ENCODE results near the gene APOL3.
"Not testable (repeated sequence)": the region's sequence is repeated elsewhere in the genome, so short reads cannot be mapped to it uniquely, and the experiment has no call there.

APOL3 gene

DNA sequence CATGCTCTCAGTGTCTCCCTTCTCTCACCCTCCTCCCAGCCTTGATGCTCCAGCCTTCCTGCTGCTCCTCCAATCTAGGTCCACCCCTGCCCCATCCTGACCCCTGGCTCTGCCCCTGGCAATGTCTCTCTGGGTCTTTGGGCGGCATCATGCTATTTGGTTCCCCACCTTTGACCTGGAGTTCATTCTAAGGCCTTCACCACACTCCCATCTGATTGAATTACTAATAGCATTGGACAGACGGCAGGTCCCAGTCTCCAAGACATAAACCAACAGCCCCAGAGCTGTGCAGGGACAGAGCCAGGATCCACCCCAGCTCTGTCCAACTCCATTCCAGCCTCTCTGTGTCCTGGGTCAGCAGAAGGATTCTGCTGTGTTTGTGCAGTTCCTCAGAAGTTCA is 33.8 kb upstream of the APOL3 start:
- DNase-seq (ENCODE audit: low read depth, low spot score), result no peak
- no peak overlapping the region for H3K27ac ChIP-seq

DNA sequence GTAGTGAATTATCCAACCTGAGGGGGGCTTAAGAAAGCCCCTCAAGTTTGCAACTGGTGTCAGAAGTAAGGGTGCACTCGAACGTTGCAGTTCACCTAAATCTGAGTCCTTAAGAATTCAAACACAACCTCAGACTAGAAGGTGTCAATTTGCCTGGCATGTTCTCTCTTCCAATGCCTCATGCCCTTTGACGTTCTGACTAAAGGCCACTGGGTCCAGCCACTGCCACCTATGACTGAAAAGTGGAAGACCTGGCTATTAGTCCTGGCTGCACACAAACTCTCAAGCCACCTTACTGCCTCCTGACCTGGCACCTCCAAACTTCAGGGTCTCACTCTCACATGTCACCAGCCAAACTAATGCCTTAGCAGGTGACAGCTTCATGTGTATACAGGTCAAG is 33.0 kb upstream of the APOL3 start:
- H3K27ac ChIP-seq, result no peak overlapping the region
- no peak for DNase-seq (ENCODE audit: low read depth, low spot score)

DNA sequence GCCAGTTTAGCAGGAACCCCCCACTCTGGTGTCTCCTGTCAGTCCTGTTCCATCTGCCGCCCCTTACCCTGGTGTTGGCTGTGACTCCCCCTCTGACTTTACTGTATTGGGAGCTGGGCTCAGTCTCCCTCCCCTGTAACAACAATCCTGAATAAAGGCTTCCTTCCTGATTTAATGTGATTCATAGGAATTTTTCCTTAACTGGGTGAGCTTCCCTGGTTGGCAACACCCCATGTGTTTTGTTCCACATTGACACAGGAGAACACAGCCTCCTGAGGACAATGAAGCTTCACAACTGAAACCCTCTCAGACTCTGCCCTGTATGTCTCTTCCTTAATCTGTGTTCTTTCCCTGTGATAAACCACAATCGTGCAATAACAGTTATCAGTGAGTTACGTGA is 32.6 kb upstream of the APOL3 start:
- DNase-seq (ENCODE audit: low read depth, low spot score), result no peak
- H3K27ac ChIP-seq, result no peak overlapping the region

DNA sequence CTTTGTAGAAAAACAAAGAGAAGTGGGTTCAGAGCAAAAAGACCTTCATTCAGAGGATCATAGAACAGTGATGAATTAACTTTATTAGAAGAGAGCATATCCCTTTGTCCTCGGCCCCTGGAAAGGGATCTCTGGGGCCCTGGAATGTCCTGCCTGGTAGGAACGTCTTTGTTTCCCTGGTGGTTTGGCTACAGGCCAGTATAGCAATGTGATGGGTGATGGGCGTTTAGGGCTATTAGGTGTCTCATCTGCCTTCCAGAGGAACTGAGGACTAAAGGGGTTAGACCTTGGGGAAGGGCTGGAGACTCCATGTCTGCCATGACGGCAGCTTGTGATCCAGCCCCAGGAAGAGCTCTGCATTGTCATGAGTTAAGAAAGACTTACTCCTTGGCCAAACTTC is 32.0 kb upstream of the APOL3 start:
- H3K27ac ChIP-seq, result no peak overlapping the region
- no peak for DNase-seq (ENCODE audit: low read depth, low spot score)

DNA sequence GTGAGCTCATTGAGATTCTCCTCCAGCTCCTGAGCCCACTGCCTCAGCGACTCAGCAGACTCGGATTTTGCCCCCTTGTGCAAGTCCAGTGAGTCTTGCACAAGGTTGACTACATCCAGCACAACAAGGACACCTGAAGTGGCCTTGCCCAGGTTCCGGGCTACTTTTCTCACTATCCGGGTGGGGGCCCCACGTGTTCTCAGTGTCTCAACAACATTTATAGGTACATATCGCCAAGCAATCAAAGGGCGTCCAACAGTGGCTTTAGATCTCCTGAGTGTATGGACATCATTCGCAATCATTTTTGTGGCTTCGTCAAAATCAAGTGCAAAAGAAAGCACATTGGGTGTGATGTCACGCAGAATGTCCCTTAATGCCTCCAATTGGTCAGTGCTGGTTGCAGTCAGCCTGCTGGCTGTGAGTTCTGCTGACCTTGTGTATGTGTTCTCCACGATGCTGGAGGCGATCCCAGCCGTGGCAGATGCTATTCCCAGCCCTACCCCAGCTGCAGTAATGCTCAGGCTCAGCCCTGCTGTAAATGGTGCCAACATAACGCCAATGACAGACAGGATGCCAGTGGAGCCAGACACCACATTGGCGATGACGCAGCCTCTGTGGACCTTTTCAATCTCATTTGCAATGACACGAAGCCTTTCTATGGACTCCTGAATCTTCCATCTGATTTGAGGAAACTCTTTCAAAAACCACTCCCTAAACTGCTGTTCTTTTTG is 30.7 kb upstream of the APOL3 start:
- H3K27ac ChIP-seq, result no peak overlapping the region
- no peak for DNase-seq (ENCODE audit: low read depth, low spot score)

DNA sequence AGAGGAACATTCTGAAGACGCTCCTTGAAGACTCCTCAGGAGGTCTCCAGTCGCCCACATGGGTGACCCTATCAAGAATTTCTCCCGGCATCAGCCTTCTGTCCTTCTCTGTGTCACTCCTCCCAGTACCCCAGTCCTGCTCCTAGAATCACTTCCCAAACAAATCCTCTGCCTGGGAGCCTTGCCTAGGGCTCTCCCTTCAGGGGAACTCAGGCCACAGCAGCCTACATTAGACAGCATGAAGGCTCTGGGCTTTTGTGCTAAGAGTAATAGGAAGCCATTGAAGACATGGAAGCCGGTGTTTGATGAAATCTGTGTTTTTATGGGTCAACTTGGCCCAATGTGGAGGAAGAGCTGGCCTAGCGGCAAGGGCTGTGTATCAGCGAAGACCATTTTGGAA is 27.3 kb upstream of the APOL3 start:
- DNase-seq (ENCODE audit: low read depth, low spot score); H3K27ac ChIP-seq: not testable (repeated sequence)

DNA sequence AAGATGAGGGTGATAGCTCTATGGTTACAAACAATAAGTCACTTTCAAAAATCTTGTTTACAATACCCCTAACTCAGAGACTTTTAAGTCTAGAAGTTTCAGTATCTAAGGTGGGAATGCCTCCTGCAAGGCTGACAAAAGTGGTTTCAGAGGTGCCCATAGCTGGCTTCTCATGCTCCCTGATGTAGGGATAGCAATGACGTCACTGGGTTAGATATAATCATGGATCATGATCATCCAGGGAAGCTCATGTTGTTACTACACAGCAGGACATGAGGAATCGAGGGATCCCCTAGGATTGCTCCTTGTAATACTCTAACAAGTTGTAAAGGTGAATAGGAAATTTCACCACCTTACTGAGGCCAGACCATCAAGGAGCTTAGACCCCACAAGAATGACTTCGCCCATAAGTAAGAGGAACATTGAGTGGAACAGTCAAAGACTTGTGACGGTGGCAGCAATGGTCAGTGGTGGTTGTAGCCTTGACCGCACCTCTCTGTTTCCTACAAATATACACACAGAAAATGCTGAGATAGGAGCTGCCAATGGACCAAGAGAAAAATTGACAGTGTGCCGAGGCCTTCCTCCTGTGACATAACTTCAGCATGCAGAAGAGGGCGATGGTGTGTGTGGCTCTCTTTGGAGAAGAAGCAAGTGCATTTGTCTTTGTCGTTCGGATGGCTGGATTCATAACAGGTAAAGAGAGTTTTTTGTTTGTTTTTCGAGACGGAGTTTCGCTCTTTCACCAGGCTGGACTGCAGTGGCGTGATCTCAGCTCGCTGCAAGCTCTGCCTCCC is 25.5 kb upstream of the APOL3 start:
- DNase-seq (ENCODE audit: low read depth, low spot score), result no peak
- no peak overlapping the region for H3K27ac ChIP-seq

DNA sequence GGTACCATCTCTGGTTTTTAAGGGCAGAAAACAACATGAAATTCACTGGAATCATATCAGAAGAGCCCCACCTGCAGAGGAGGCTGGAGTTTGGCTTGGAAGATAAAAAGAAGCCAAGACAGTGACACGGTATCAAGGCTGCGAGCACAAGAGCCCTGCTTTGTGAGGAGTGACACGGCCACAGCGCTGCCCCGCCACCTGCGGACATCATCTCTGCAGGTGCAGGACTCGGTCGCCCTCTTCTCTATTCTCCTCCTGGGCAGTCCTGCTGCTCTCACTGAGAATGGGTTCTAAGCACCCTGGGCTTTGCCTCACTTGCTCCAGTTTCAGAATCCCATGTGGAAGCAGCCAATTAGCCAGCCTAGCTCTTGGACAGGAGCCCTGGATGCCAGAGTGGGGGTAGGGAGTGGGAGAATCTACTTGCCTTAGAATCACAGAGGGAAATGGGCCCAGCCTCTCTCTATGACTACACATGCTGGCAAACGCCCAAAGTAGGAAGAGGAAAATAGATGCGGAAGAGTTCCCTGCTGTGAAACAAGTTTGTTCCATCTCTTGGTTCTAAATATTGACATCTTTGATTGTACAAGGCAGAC is 24.0 kb upstream of the APOL3 start:
- no peak for DNase-seq (ENCODE audit: low read depth, low spot score)
- H3K27ac ChIP-seq, result no peak overlapping the region

DNA sequence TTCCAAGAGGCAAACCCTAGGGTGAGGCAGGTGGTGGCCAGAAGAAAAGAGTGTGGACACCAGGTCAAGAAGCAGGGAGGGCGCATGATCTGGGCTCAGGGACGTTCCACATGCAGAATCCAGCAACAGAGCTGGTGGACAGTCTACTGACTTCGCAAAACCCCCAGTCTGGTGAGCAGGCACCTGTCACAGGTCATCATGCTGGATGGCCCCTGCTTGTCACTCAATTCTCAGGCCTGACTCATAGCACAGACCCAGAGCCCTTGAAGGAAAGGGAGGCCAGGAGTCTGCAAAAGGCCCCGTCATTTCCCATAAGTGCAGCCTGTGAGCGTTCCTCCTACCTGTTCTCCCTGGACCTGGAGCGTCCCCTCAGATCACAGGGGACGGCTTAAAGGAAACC is 22.9 kb upstream of the APOL3 start:
- H3K27ac ChIP-seq, result no peak overlapping the region

DNA sequence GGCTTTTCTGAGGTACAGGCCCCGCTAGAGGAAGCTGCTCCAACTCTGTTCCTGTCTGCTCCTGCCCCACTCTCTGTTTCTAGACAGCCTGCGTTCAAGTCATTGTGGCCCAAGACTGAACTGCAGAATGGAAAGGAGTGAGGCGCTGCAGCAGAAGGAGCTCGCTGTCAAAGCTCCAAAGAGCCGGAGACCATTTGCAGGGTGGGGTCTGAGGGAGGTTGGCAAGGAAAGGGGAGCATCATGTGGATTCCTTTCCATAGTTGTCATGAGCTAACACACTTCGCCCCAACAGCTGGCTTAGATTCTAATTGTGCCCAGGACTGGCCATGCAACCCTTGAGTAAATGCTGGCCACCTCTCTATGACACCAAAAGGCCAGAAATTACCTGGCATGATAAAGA is 22.3 kb upstream of the APOL3 start:
- no peak overlapping the region for H3K27ac ChIP-seq
- no peak for DNase-seq (ENCODE audit: low read depth, low spot score)

More for the DNA sequence above, 22.9 kb upstream of the APOL3 start:
- no peak for DNase-seq (ENCODE audit: low read depth, low spot score)

DNA sequence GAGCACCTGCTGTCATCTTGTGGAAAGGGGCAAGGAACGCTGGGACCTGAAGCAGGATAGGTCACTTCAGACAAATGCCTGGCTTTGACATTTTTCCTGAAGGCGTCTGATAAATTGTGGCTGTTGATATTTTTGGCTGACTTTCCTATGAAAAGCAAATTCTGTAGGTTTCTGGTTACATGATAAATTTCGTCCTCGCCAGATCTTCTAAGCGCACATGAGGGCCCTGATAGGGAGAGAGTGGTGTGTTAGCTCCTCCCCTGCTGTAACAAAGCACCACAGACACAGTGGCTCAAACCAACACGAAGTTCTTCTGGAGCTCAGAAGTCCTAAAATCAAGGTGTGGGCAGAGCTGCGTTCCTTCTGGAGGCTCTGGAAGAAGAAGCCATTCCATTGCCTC is 21.5 kb upstream of the APOL3 start:
- DNase-seq (ENCODE audit: low read depth, low spot score), result no peak
- H3K27ac ChIP-seq, result no peak overlapping the region

DNA sequence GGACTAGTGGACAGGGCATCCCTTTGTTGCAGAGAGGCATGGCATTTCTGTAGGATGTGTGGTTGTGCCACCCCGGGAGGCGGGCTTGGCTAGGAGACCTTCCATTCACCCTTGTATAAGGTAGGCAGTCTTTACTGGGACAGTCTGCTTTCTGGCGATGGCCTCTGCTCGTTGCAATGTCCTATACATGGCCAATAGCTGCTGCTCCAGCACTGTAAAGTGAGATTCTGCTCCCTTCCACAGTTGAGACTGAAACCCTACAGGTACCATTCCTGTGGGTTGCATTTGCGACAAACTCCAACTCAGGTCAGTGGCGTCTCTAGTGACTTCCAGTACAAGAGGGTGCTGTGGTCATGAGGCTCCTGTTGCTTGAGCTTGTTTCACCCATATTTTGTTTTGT is 20.4 kb upstream of the APOL3 start:
- H3K27ac ChIP-seq, result no peak overlapping the region

DNA sequence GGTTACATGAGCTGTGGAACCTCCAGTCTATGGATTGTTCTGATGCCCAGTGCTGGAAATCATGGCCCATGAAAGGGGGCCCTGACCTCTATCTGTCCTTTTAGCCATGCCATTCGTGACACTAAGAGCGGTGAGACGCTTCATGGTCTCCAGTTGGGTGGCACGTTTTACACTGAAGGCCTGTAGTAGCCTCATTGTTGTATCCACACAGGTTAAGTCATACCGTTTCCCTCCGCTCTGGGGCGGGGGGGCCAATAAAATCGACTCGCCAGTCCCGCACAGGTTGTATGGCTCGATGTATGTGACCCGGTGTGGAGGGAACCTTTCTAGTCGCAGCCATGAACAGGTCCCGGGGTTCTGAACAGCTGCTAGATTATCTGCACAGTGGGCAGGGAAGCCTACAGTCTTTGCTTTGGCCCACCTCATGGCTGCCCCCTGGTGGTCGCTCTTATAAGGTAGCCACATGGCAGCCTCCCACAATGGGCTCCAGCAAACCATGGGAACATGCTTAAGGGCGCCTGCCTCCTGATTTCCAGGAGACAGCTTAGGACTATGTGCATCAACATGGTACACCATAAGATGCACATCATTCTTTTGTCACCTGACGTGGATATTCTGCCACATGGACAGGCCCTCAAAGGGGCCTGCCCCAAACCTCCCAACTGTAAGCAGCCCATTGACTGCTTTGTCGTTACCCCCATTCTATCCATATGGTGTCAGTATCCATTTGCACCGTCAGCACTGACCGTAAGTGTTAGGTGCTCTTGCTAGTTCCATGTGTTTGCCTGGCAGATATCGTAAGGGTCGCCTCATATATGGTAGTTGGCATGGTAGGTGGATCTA is 19.7 kb upstream of the APOL3 start:
- H3K27ac ChIP-seq, result no peak overlapping the region
- no peak for DNase-seq (ENCODE audit: low read depth, low spot score)

More for the DNA sequence above, 20.4 kb upstream of the APOL3 start:
- no peak for DNase-seq (ENCODE audit: low read depth, low spot score)

DNA sequence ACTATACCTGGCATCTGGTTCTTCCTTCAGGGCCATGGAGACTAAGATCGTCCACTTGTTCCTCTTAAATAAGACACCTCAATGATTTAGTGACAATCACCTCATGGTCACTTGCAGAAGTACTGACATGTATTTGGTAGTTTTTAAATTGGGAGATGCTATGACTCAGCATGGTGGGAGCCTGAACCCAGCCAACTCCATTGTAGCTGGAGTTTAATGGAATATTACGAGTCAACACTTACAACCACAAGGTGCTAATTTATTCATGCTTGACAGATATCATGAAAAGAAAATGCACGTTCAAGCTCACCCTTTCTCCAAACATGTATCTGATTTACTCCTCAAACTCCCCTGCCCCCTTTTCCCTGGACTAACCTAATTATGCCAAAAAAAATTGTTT is 16.6 kb upstream of the APOL3 start:
- no peak for DNase-seq (ENCODE audit: low read depth, low spot score)
- no peak overlapping the region for H3K27ac ChIP-seq

DNA sequence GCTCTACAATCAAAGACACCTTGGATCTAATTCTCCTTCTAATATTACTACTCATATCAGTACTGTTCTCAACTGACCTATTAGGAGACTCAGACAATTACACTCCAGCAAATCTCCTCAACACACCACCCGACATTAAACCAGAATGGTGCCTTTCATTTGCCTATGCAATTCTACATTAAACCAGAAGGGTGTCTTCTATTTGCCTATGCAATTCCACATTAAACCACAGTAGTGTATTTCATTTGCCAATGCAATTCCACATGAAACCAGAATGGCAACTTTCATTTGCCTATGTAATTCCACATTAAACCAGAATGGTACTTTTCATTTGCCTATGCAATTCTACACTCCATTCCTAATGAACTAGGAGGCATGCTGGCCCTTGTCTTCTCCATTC is 15.3 kb upstream of the APOL3 start:
- DNase-seq (ENCODE audit: low read depth, low spot score), result no peak
- H3K27ac ChIP-seq, result no peak overlapping the region

DNA sequence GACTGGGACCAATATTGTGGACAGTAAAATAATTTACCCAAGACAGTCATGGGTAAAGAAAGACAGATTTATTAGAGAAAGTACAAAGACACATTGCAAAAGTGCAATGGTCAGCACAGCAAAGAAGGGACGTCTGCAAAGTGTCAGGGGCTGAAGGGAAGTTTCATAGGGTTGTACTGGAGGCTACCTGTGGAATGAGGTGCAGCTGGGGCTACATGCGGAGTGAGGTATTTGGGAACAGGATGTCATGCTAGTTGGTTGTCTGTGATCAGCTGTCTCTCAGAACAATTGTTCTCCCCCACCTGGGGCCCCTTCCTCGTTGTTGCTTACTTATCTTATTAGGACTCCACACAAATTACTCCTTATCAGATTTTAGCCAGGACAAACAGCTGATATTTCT is 11.4 kb upstream of the APOL3 start:
- no peak overlapping the region for H3K27ac ChIP-seq
- DNase-seq (ENCODE audit: low read depth, low spot score), result no peak

DNA sequence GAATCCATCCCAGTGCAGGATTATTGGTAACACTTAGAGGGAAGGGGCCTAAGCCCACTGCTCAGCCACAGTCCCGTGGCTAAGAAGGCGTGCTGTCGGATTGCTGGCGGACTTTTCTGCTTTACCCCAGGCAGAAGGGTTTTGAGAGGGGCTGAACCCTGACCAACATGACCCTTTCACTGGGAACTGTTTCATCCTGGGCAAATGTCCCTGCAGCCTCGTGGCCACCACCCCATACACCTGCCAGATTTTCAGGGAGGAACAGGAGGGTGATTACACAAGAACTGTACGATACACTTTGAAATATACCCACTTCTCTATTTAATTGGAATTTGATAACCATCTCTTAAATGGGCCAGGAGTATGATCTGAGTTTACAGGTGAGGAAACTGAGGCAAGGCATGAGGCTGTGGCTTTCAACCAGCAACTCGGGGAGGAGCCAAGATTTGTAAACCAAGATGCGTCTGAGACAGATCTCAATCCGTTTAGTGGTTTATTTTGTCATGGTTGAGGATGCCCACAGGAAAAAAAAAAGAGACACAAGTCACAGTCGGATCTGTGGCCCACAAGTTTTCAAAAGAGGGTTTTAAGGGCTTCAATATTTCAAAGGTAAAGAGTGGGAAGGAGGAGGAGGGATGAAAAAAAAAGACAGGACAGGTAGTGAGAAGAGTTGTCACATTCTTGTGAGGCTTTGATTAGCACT is 6.1 kb upstream of the APOL3 start:
- H3K27ac ChIP-seq, result no peak overlapping the region
- no peak for DNase-seq (ENCODE audit: low read depth, low spot score)

DNA sequence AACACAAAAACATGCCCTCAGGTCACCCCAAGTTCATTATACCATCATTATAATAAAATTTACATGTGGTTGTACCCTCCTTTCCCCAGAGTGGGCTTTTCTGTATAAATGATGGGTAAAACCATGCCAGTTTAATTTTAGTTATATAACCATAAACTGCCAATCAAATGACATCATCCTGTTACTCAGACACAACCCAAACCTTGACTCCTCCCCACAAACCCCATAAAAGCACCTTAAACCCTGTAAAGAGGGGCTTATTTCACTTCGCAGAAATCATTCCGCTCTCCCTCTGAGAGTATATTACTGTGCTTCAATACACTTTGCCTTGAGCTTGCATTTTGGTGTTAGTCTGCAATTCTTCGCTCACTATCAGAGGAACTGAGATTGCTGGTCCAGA is 5.5 kb upstream of the APOL3 start:
- no peak for DNase-seq (ENCODE audit: low read depth, low spot score)
- H3K27ac ChIP-seq, result no peak overlapping the region

DNA sequence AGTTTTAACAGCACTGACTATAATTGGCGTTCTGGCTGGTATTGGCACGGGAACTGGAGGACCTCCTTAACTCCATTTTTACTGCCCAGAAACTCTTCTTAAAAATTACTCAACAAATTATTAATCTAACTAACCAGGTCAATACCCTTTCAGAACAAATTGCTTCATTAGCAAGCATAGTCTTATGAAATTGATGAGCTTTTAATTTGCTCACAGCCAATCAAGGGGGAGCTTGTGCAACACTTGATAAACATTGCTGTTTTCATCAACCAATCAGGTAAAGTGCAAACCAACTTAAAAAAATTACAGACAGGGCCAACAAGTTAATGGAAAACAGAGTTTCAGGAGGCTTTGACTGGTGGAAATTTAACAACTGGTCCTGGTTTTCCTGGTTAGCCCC is 4.6 kb upstream of the APOL3 start:
- no peak overlapping the region for H3K27ac ChIP-seq
- DNase-seq (ENCODE audit: low read depth, low spot score), result no peak

DNA sequence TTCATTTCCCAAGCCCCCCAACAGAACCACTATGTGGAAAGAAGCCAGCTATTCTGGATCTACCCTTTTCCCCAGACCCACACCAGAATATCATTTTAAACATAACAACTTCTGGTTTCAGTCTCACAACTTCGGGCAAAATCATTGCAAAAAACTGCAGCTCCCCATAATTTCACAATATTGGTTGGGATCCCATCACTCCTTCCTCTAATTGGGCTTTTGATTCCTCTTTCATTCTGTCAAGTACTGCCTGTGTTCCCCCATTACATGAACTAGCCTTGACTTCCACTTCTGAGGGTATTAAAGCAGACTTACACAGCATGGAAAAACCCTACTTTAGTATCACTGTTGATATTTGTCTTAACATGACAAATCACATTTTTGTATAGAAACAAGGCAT is 4.1 kb upstream of the APOL3 start:
- H3K27ac ChIP-seq, result no peak overlapping the region

More for the DNA sequence above, 4.1 kb upstream of the APOL3 start:
- no peak for DNase-seq (ENCODE audit: low read depth, low spot score)
